ENCODE results near the gene FOXC1.

Gene FOXC1

DNA sequence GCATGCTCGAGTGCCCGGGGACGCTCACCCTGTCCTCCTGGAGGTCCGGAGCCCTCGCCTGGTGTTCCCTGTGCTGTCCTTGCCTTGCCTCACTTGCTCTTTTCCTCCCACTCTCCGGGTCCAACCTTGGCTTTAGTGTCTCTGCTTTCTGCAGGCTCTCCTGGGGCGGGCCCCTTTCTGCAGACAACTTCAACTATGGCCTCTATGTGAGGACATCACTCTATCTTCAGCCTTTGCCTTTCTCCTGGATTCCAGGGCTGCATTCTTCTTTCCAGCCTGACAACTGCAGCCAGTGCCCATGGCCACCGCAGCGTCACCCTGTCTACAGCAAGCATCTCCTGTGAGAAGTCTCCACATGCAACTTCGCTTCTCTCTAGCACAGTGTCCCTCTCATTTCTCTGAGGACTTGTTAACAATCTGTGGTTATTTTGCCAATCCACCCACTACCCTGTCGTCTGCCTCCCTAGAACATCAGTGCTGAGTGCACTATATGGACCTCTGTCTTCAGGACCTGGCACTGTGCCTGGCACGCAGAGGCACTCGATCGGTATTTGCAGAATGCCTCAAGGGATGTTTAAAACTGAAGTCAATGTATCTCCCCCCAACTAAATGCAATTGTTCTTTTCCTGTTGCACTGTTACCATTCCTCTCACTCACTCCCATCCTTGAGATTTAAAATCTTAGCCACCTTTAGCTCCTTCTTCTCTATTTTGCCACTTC lies 35.9 kb downstream of the FOXC1 start:
- DNase-seq: no peak

DNA sequence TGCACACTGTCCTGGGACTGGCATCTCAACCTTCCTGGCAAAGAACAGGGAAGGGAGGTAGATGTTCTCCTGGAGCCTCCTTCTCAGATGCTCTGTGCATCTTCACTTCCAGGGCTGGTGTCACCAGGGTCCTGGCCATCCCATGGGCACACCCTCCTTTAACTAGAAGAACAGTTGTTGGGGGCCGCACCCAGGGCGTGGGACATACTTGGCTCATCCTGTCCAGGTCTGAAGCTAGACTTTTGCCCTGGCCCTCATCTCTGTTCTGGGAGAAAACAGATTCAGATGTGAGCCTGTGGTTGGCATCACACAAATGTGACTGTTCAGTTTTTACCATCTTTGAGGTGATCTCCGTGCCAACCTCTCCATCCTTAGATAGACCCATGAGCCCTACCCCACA lies 41.6 kb downstream of the FOXC1 start:
- no peak for DNase-seq

DNA sequence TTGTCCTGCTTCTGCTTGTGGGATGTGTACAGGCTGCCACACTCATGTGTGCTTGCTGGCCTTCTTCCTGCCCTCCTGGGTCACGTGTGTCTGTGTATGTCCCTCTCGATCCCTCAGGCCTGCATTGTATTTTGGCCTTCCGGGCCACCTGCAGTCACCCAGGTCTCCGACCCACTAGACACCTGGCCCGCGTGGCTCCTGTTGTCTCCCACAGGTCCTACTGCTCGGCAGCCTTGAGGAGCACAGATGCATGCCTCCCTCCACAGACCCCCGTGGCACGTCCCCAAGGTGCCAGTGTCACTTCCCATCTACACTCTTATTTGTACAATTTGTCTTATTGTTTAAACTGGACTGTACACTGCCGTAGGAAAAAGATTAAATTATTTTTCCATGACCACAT lies 43.1 kb downstream of the FOXC1 start:
- DNase-seq: no peak

DNA sequence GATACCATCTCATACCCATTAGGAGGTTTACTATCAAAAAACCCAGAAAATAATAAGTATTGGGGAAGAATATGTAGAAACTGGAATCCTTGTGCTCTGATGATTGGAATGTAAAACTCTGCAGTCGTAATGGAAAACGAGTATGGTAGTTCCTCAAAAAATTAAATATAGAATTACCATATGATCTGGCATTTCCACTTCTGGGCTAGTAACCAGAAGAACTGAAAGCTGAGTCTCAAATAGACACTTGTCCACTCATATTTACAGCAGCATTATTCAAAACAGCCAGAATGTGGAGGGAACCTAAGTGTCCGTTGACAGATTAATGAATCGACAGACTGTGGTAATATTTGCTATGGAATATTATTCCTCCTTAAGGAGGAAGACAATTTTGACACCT lies 44.3 kb downstream of the FOXC1 start:
- no peak for DNase-seq

DNA sequence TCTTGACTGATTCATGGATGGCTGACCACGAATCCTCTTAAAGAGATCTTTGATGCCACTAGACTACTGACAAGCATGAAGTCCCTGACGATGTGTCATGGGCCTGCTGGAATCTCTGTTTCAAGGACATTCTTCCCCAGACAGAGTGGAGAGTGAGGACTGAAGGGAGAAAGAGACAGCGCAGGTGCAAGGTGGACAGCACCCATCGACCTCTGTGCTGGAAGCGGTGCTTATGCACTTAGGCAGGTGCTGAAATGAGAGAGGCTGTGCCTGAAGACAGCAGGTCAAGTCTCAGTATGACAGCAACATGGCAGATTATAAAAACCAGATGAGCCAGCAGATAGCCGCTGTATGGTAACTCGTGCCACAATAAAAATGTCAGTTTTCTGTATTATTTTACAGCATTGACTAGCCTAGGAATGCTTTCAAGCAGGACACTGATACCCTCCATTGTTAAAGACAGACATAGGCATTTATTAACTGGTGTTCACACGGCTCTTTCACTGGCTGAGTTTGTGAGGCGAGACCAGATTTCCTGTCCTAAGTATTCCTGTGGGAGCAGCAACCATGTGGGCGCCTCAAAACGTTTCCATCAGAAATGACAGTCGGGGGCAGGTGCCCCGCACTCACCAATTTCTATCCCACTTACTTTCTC lies 47.5 kb downstream of the FOXC1 start:
- DNase-seq: no peak

DNA sequence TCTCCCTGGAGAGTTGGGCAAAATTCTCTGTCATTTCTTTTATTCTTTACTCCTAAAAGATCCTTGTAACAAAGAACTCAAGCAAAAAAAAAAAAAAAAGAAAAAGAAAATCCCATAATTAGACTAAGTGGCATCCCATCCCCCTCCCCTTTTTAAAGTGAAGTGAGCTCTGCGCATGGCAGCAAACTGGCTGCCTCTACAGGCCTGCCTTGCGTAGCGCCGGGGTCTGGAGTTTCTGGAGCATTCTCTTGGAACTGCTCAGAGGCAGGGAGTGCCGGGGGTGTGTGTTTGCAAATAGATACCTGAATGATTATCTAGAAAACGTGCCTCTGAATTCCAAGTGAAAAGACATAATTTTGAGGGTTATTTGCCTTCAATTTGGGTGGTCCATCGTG lies 48.1 kb downstream of the FOXC1 start:
- no peak for DNase-seq

DNA sequence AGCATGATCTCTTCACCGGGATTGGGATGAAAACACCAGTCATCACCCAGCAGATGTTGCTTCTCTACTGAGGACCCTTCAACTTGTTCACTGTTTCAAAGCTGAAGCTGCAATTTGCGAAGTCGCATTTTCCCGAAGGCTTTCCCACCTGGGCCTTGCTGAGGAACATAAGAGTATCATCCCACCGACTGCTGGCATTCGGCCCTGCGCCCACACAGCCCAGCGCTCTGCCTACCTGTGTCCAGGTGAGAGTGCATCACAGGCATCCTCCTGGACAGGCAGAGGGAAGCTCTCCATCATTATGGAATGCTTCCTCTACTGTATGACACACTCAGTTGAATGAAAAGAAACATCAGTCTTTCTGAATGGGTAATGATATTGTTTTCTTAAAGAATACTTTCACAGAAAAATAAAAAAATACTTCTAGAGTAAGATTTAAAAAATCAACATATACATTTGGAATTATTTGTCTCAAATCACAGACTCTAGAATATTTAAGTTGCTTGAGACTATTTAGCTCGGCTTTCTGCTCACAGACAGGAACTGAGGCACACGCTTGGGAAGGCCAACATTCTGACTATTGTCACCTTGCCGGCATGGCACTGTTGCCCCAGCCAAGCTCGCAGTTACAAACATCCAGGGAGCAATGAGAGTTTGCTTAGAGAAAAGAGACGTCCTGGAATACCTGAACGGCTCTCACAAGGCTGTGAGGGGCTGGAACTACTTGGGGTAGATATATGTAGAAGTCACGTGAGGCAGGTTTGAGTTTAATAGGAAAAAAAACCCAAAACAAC lies 48.7 kb downstream of the FOXC1 start:
- no peak for DNase-seq

DNA sequence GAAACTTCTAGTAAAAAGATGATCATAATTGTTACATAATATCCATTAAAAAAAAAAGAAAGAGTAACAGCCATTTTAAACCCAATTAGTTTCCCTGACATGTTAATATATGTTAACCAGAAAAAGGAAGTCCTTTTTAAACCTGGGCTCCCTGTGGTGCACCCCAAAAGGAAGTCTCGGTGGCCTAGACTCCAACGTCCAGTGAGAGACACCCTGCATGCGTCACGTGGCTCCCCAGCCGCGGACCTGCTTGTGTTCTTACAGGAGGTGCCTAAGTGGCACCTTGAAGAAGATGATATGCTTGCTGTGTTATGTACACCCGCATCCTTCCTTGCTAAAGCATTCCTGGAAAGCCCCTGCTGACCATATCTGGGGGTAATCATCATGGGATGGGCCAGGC lies 50.1 kb downstream of the FOXC1 start:
- DNase-seq: no peak

DNA sequence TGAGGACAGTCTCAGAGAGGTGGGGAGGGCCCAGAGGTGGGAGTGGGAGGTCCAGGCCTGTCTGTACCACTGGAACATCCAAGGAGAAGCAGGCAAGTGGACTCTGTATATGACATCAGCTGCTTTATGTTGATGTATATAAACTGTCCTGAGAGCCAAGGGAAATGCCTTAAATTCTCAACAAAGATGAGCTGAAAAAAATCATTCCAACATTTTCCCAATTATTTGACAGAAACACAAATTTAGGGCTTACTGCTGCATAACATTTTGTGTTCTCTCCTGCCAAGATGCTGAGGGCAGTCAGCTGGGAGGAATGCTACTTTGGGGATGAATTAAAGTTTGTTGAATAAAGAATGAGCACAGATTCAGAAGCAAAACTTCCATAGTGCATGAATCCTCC lies 52.8 kb downstream of the FOXC1 start:
- DNase-seq: no peak

All from NCI-H345 (cell line).